Measurements from ENCODE around the gene MCRIP1. TPM values are rescaled to one million over a fixed set of nuclear protein-coding genes. Genes with fewer than 3 reads are reported as not detected.

MCRIP1 gene
- total and polyA plus RNA-seq, 7 donors: 37.0 to 129 (median 116) TPM

DNA sequence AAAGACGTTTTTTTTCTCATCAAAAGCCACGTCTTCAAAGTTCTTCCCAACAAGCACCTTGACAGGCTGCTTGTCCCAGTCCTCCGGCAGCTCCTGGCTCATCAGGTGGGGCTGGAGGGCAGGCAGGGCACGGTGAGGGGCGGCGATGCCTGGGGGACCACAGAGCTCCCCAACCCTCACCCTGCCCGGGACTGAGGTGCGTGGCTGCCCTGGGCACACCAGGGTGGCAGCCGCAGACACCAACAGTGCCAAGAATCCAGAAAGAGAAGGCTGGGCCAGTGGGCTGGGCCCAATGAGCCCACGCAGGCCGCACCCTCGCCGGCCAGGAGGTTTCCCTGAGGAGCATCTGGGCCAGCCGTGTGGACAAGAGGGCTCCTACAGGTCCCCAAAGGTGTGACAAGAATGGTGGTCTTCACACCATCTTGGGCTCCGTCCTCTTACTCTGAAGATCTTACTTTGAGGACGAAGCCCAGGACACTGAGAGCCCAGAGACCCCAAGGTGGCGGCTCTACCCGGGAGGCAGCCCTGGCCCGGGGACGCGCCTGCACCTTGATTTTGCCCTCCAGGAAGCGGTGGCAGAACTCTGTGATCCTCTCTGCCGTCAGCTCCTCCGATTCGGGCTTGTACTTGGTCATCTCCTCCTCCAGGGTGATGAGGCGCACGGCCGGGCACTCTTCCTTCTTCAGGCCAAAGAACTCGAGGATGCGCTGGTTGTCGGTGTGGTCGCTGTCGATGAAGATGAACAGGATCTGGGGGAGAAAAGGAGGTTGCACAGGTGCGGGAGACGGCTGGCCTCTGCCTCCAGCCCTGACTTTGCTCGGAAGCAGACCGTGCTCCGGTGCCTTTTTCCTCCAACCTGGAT, 13.0 kb upstream of the MCRIP1 start:
- no peaks in the 10 kb centered on the region for H3K27me3 ChIP-seq
- no peak overlapping the region for H3K4me3 ChIP-seq
- DNase-seq: no peak
- WGBS, 2 donors: 95 to 96% methylated on average over 38 of the region's 38 CpGs
- H3K4me1 ChIP-seq: no peaks in the 10 kb centered on the region
- no peak overlapping the region for H3K27ac ChIP-seq
- no peaks in the 10 kb centered on the region for H3K9me3 ChIP-seq
- H3K36me3 ChIP-seq: peaks cover 38 to 77% (median 47%) of the 10 kb centered on the region in 4 donors
- no peak for TF ChIP-seq POLR2AphosphoS5 (IDR thresholded peaks at IDR 0.05)
- TF ChIP-seq, protein P1, sequence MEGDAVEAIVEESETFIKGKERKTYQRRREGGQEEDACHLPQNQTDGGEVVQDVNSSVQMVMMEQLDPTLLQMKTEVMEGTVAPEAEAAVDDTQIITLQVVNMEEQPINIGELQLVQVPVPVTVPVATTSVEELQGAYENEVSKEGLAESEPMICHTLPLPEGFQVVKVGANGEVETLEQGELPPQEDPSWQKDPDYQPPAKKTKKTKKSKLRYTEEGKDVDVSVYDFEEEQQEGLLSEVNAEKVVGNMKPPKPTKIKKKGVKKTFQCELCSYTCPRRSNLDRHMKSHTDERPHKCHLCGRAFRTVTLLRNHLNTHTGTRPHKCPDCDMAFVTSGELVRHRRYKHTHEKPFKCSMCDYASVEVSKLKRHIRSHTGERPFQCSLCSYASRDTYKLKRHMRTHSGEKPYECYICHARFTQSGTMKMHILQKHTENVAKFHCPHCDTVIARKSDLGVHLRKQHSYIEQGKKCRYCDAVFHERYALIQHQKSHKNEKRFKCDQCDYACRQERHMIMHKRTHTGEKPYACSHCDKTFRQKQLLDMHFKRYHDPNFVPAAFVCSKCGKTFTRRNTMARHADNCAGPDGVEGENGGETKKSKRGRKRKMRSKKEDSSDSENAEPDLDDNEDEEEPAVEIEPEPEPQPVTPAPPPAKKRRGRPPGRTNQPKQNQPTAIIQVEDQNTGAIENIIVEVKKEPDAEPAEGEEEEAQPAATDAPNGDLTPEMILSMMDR (IDR thresholded peaks at IDR 0.05): no peak
- TF ChIP-seq EP300 (IDR thresholded peaks at IDR 0.05): no peak
- TF ChIP-seq POLR2A (IDR thresholded peaks at IDR 0.05): no peak
- intact Hi-C loops (cut with DNase I): no loop called here

DNA sequence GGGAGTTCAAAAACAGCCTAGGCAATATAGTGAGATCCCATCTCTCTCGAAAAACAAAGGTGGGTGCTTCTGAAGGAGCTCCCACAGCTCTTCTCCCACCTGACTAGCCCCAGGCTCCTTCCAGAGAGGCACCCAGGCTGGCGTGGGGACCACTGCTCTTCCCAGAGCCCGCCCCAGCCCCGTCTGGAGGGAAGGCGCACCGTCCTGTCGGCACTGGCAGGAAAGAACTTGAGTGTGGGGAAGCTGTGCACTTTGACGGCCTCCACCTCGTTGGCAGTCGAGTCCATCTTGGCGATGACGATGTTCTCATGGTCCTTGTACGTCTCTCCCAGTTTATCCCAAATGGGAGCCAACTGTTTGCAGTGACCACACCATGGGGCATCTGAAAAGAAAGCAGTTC, 12.3 kb upstream of the MCRIP1 start:
- H3K27me3 ChIP-seq: no peaks in the 10 kb centered on the region
- DNase-seq: no peak
- no peaks in the 10 kb centered on the region for H3K4me1 ChIP-seq
- no peak overlapping the region for H3K27ac ChIP-seq
- WGBS, 2 donors: 91 to 94% methylated on average over 13 of the region's 13 CpGs
- peaks cover 38 to 70% (median 46%) of the 10 kb centered on the region in 4 donors for H3K36me3 ChIP-seq
- intact Hi-C loops (cut with DNase I): no loop called here
- no peaks in the 10 kb centered on the region for H3K9me3 ChIP-seq
- no peak for TF ChIP-seq POLR2A (IDR thresholded peaks at IDR 0.05)
- TF ChIP-seq, protein P1 (IDR thresholded peaks at IDR 0.05): no peak
- no peak for TF ChIP-seq EP300 (IDR thresholded peaks at IDR 0.05)
- TF ChIP-seq POLR2AphosphoS5 (IDR thresholded peaks at IDR 0.05): no peak
- no peak overlapping the region for H3K4me3 ChIP-seq

DNA sequence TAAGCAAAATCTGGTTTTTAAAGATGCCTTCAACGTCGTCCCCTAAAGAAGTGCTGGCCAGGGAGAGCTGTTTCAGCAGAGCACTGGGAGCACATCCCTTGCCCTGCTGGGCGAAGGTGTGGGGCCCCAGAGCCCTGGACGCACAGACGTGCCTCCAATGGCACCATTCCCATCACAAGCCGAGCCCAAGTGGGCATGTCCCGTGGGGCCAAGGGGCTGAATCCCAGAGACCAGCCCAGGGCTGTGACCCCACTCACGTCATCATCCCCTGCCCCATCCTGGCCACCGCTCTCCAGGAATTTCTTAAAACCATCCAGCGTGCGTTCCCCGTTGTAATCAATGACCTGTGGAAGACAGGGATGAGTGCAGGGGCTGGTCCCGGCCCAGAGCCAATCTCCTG, 11.8 kb upstream of the MCRIP1 start:
- no peak overlapping the region for H3K4me3 ChIP-seq
- no peak for DNase-seq
- WGBS, 2 donors: 91% methylated on average over 13 of the region's 13 CpGs
- peaks cover 38 to 68% (median 46%) of the 10 kb centered on the region in 4 donors for H3K36me3 ChIP-seq
- H3K9me3 ChIP-seq: no peaks in the 10 kb centered on the region
- no peaks in the 10 kb centered on the region for H3K27me3 ChIP-seq
- intact Hi-C loops (cut with DNase I): no loop called here
- H3K4me1 ChIP-seq: no peaks in the 10 kb centered on the region
- TF ChIP-seq POLR2A (IDR thresholded peaks at IDR 0.05) (no peak), EP300 (IDR thresholded peaks at IDR 0.05) (no peak), POLR2AphosphoS5 (IDR thresholded peaks at IDR 0.05) (no peak)
- TF ChIP-seq, protein P1 (IDR thresholded peaks at IDR 0.05): no peak
- H3K27ac ChIP-seq: no peak overlapping the region

DNA sequence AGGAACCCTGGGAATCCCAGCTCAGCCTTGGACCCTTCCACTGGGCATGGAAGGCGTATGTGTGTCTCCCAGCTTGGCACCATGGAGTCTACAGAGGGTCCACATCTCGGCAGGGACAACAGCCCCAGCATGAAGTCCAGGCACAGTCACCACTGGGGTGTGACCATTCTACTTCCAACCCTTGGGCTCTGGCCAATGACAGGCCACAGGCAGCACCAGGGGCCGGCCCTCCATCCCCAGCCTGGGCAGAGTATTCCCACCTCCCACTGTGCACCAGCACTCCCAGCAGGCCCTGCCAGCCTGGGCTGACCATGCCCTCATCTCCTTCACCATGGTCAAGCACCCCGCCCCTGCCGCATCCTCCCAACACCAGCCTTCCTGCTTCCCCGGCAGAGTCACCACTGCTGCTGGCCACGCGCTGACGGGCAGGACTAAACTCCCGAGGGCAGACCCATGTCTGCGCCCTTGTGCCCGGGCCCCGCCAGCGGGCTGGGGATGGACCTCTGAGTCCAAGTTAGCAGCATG, 11.3 kb upstream of the MCRIP1 start:
- H3K36me3 ChIP-seq: peaks cover 38 to 63% (median 46%) of the 10 kb centered on the region in 4 donors
- intact Hi-C loops (cut with DNase I): no loop called here
- DNase-seq: no peak
- no peak overlapping the region for H3K4me3 ChIP-seq
- H3K27me3 ChIP-seq: no peaks in the 10 kb centered on the region
- no peaks in the 10 kb centered on the region for H3K4me1 ChIP-seq
- H3K27ac ChIP-seq: no peak overlapping the region
- TF ChIP-seq, protein P1 (IDR thresholded peaks at IDR 0.05): no peak
- TF ChIP-seq POLR2AphosphoS5 (IDR thresholded peaks at IDR 0.05) (no peak), POLR2A (IDR thresholded peaks at IDR 0.05) (no peak), EP300 (IDR thresholded peaks at IDR 0.05) (no peak)
- 92 to 94% methylated on average over 14 of the region's 14 CpGs for WGBS, 2 donors
- no peaks in the 10 kb centered on the region for H3K9me3 ChIP-seq
